Right lobe of liver (tissue), 6 donors: ENCODE measurements around the gene INO80E. TPM values are rescaled to one million over a fixed set of nuclear protein-coding genes. Genes with fewer than 3 reads are reported as not detected.

Source experiments
- ATAC-seq, 4 donors: fragments of 200-7000 bp; cut with Tn5 transposase; one replicate each; pipeline ENCODE4 v1.9.1; 2020; ENCODE audit warnings: mild to moderate bottlenecking in 4 of 4, moderate library complexity in 4 of 4
- DNase-seq, 3 donors: peaks; one replicate each; pipeline ENCODE4 v3.0.0-alpha.2; 2020
- H3K27ac ChIP-seq, 3 donors: fragments of 200-600 bp; one replicate each; pipeline ENCODE4 v1.8.0; 2022
- H3K27me3 ChIP-seq, 2 donors: fragments of 200-600 bp; one replicate each; pipeline ENCODE4 v1.8.0; 2022
- H3K36me3 ChIP-seq, 4 donors: fragments of 200-600 bp; sonication (generic) in 1 of 4; one replicate each; pipeline versions ENCODE4 v1.5.1 to v1.8.0; 2017 to 2022; ENCODE audit warnings: control low read depth in 1 of 4
- H3K4me1 ChIP-seq, 4 donors: fragments of 200-600 bp; sonication (generic) in 1 of 4; one replicate each; pipeline versions ENCODE4 v1.5.1 to v1.8.0; 2017 to 2022; ENCODE audit warnings: control low read depth in 1 of 4
- H3K4me3 ChIP-seq, 3 donors: fragments of 200-600 bp; one replicate each; pipeline ENCODE4 v1.8.0; 2022
- H3K9me3 ChIP-seq, 4 donors: fragments of 200-600 bp; sonication (generic) in 1 of 4; one replicate each; pipeline versions ENCODE4 v1.5.1 to v1.8.0; 2017 to 2022; ENCODE audit warnings: control low read depth in 1 of 4
- POLR2A ChIP-seq: fragments of 450-650 bp; IDR thresholded peaks from one replicate; pipeline ENCODE4 v1.6.1; 2017; ENCODE audit warnings: antibody characterized with exemption, mild to moderate bottlenecking
- WGBS: methylation state at CpG from one replicate; pipeline ENCODE4 v1.1.6; 2018; ENCODE audit warnings: low coverage, low lambda C conversion rate; ENCODE audit not compliant: insufficient coverage; ENCODE audit errors: missing lambda C conversion rate; 5-methylcytosine and 5-hydroxymethylcytosine counted together
- intact Hi-C, 2 donors: fragments of 100-400 bp; cut with DNase I; formaldehyde crosslinking; loops; one replicate each; pipeline versions ENCODE4 v1.11.2 to v1.14.1; 2022
- total RNA-seq, 6 experiments: library from RNA; depleted of rRNA in 2 of 6; stranded (reverse); fragments of >200 nt in 2 of 6; fragmentation: NEBNext Ultra II Directional in 3 of 6; extraction: Animal tissue kit (Norgen Biotek cat#: 25700) in 3 of 6; gene quantifications; one replicate each; pipeline versions ENCODE4 v1.1.0 to v1.2.4, GENCODE V29; 2016 to 2023
- TF ChIP-seq, protein P1 (sequence below), 4 donors: fragments of 200-600 bp in 3 of 4; fragments of 450-650 bp in 1 of 4; IDR thresholded peaks; one replicate each; pipeline versions ENCODE4 v1.5.1 to v1.8.0; 2016 to 2022; ENCODE audit warnings: antibody characterized with exemption in 4 of 4, mild to moderate bottlenecking in 2 of 4
- donor health status: DM: no; HTN: yes; CAD: no.
- donor health status: DM: no; HTN: no; CAD: no.
- donor health status: DM: no; HTN: no; CAD: no.
- donor health status: DM: no; HTN: yes; CAD: no.
- donor health status: DM: no; HTN: yes; CAD: no.

INO80E gene
- total RNA-seq, 6 experiments from 2014 or later, result 22.3 to 45.8 (median 33.2) TPM

DNA sequence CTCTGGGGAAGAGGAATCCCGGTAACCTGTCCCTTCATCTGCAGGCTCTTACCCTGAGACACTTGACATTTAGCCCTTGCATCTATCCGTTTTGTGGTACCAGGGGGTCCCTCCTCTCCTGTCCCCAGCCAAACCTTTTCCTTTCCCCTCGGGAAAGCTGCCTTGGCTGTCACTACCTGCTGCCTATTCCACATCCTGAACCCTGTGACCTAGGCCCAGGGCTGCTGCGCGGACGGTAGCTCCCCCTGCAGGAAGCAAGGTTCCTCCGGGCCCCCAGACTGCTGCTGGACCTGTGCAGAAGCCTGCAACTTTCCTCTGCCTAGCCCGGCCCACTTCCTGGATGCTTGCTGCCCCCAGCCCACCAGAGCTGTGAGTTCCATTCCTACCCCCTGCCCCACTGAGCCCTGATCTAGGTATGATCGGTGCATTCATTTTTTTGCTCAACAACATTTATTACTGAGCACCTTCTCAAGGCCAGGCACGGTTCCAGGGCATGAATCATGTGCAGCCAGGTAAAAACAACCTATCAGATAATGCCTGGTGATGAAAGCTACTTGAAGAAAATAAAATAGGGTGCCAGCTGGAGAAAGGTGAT lies 59.0 kb downstream of the INO80E start:
- ATAC-seq (peak; percentile 27 to 63 (median 51)), DNase-seq (peak in 1 of 3 donors; percentile 49)
- Histone ChIP-seq H3K4me1 (peaks cover 0 to 4% (median 0%) of the 10 kb centered on the region in 4 donors), H3K9me3 (no peaks in the 10 kb centered on the region), H3K27me3 (no peaks in the 10 kb centered on the region), H3K27ac (no peak overlapping the region), H3K36me3 (no peaks in the 10 kb centered on the region), H3K4me3 (no peak overlapping the region)
- intact Hi-C loops, result no loop called here
- TF ChIP-seq POLR2A, result no peak
- TF ChIP-seq, protein P1, sequence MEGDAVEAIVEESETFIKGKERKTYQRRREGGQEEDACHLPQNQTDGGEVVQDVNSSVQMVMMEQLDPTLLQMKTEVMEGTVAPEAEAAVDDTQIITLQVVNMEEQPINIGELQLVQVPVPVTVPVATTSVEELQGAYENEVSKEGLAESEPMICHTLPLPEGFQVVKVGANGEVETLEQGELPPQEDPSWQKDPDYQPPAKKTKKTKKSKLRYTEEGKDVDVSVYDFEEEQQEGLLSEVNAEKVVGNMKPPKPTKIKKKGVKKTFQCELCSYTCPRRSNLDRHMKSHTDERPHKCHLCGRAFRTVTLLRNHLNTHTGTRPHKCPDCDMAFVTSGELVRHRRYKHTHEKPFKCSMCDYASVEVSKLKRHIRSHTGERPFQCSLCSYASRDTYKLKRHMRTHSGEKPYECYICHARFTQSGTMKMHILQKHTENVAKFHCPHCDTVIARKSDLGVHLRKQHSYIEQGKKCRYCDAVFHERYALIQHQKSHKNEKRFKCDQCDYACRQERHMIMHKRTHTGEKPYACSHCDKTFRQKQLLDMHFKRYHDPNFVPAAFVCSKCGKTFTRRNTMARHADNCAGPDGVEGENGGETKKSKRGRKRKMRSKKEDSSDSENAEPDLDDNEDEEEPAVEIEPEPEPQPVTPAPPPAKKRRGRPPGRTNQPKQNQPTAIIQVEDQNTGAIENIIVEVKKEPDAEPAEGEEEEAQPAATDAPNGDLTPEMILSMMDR (IDR thresholded peaks at IDR 0.05), result peak; percentile 27 to 44 (median 40)
- WGBS, result 24% methylated on average over 10 of the region's 10 CpGs

Other genes with a start within 250 kb of the INO80E start
- 1 to 10 TPM in 4 of 6 experiments, under 1 TPM in 2; 0.06 to 3.1 (median 1.1) TPM for gene ZG16, start 218.0 kb upstream of the INO80E start, total RNA-seq
- gene KIF22, start 205.5 kb upstream of the INO80E start, total RNA-seq, result 10 to 100 TPM in 5 of 6 experiments, 1 to 10 TPM in 1; 9.8 to 27.1 (median 24.7) TPM
- gene MAZ, start 189.7 kb upstream of the INO80E start, total RNA-seq, result 100 to 1,000 TPM in 1 of 6 experiments, 10 to 100 TPM in 5; 42.9 to 106 (median 60.7) TPM
- gene PRRT2, start 184.0 kb upstream of the INO80E start, total RNA-seq, result under 1 TPM in 4 of 6 experiments, not detected in 2; 0.15 to 0.98 (median 0.51) TPM
- gene PAGR1, start 180.1 kb upstream of the INO80E start, total RNA-seq, result 10 to 100 TPM in 5 of 6 experiments, 1 to 10 TPM in 1; 8.5 to 26.1 (median 11.5) TPM
- gene MVP, start 175.8 kb upstream of the INO80E start, total RNA-seq, result 100 to 1,000 TPM in 2 of 6 experiments, 10 to 100 TPM in 4; 37.4 to 112 (median 77.8) TPM
- 10 to 100 TPM; 35.1 to 96.6 (median 58.2) TPM for gene CDIPT, start 133.0 kb upstream of the INO80E start, total RNA-seq
- under 1 TPM; 0.15 to 0.56 (median 0.32) TPM for gene SEZ6L2, start 96.7 kb upstream of the INO80E start, total RNA-seq
- gene ASPHD1, start 95.8 kb upstream of the INO80E start, total RNA-seq, result under 1 TPM in 2 of 6 experiments, not detected in 4; 0.38 to 0.50 TPM
- 10 to 100 TPM in 1 of 6 experiments, 1 to 10 TPM in 5; 5.4 to 13.5 (median 7.2) TPM for gene KCTD13, start 70.0 kb upstream of the INO80E start, total RNA-seq
- gene TMEM219, start 34.2 kb upstream of the INO80E start, total RNA-seq, result 10 to 100 TPM; 49.9 to 75.9 (median 57.1) TPM
- 10 to 100 TPM; 15.8 to 19.6 (median 17.2) TPM for gene TAOK2, start 22.4 kb upstream of the INO80E start, total RNA-seq
- gene HIRIP3, start 624 bp upstream of the INO80E start, total RNA-seq, result 10 to 100 TPM in 2 of 6 experiments, 1 to 10 TPM in 4; 5.2 to 12.9 (median 9.0) TPM
- under 1 TPM in 3 of 6 experiments, not detected in 3; 0.16 to 0.66 (median 0.33) TPM for gene DOC2A, start 14.8 kb downstream of the INO80E start, total RNA-seq
- gene C16orf92, start 27.0 kb downstream of the INO80E start, total RNA-seq, result not detected
- gene TLCD3B, start 35.0 kb downstream of the INO80E start, total RNA-seq, result not detected
- gene ALDOA, start 69.5 kb downstream of the INO80E start, total RNA-seq, result 100 to 1,000 TPM; 113 to 580 (median 345) TPM
- 10 to 100 TPM; 43.1 to 59.7 (median 47.0) TPM for gene PPP4C, start 79.8 kb downstream of the INO80E start, total RNA-seq
- gene TBX6, start 95.7 kb downstream of the INO80E start, total RNA-seq, result under 1 TPM; 0.37 to 0.68 (median 0.42) TPM
- 10 to 100 TPM; 13.5 to 46.5 (median 21.9) TPM for gene YPEL3, start 100.0 kb downstream of the INO80E start, total RNA-seq
- gene GDPD3, start 117.3 kb downstream of the INO80E start, total RNA-seq, result 1 to 10 TPM in 4 of 6 experiments, under 1 TPM in 1, not detected in 1; 0.19 to 2.3 (median 2.3) TPM
- 10 to 100 TPM in 5 of 6 experiments, 1 to 10 TPM in 1; 7.4 to 24.1 (median 16.0) TPM for gene MAPK3, start 127.0 kb downstream of the INO80E start, total RNA-seq
- gene CORO1A, start 187.4 kb downstream of the INO80E start, total RNA-seq, result 10 to 100 TPM in 1 of 6 experiments, 1 to 10 TPM in 5; 7.0 to 15.2 (median 7.9) TPM
- 100 to 1,000 TPM in 1 of 6 experiments, 10 to 100 TPM in 5; 22.9 to 139 (median 25.6) TPM for gene BOLA2B, start 197.4 kb downstream of the INO80E start, total RNA-seq
- 10 to 100 TPM; 15.5 to 83.2 (median 36.4) TPM for gene SLX1A, start 197.6 kb downstream of the INO80E start, total RNA-seq
- gene SULT1A3, start 203.0 kb downstream of the INO80E start, total RNA-seq, result 10 to 100 TPM in 5 of 6 experiments, 1 to 10 TPM in 1; 8.5 to 29.0 (median 11.9) TPM